H1 (cell line): Measurements from ENCODE around the gene C17orf107. TPM values are rescaled to one million over a fixed set of nuclear protein-coding genes. Genes with fewer than 3 reads are reported as not detected.

Experiments
- CBX8 ChIP-seq: fragments of 300-800, 300-1000 bp; sonication (generic); IDR thresholded peaks from 2 replicates; pipeline ENCODE4 v1.7.1; 2016; ENCODE audit warnings: low read depth, low read length, borderline replicate concordance
- HDAC6 ChIP-seq: IDR thresholded peaks from one replicate; pipeline ENCODE4 v1.7.1; 2012; ENCODE audit warnings: low read depth, mild to moderate bottlenecking, inconsistent platforms, low read length, moderate library complexity
- KDM5A ChIP-seq: fragments of 200-600 bp; IDR thresholded peaks from 2 replicates; pipeline ENCODE4 v1.7.1; 2012; ENCODE audit warnings: mild to moderate bottlenecking, low read length, inconsistent platforms, mixed read lengths
- polyA plus RNA-seq, 7 experiments: library from polyadenylated mRNA; depleted of rRNA in 3 of 7; stranded (reverse) in 5 of 7; unstranded in 2 of 7; fragments of >200 nt in 5 of 7; fragments of 200-250 nt in 2 of 7; gene quantifications; 1 replicate in 5 of 7; 2 replicates in 1 of 7; 4 replicates in 1 of 7; pipeline versions ENCODE4 v1.2.1 to v1.2.3, GENCODE V29; 2011 to 2013; ENCODE audit warnings: missing spikeins in 2 of 7, mixed read lengths in 2 of 7
- total RNA-seq: library from RNA; stranded (reverse); fragmentation: NEBNext Ultra II Directional; extraction: Animal tissue kit (Norgen Biotek cat#: 25700); gene quantifications from 2 replicates; pipeline ENCODE4 v1.2.1, GENCODE V29; 2021
- TF ChIP-seq, protein P1 (sequence below): fragments of 300-600 bp; sonication (generic); IDR thresholded peaks from 2 replicates; pipeline ENCODE4 v1.7.1; 2012; ENCODE audit warnings: low read length, moderate library complexity, mild to moderate bottlenecking, inconsistent platforms; ENCODE audit not compliant: insufficient replicate concordance

Gene C17orf107
- total and polyA plus RNA-seq, 2 of the 8 experiments (the other 6 are each of a cell fraction or from before 2014, with no cell fraction given), result 0.39 to 0.45 TPM

DNA sequence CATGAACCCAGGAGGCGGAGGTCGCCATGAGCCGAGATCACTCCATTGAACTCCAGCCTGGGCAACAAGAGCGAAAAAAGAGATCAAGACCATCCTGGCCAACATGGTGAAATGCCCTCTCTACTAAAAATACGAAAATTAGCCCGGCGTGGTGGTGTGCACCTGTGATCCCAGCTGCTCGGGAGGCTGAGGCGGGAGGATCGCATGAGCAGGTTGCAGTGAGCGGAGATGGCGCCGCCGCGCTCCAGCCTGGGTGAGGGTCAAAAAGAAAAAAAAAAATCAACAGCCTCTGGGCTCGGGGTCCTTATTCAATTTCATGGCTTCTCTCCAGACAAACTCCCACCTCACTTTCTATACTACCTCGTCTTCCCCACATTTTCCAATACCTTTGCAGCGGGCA is 29.5 kb downstream of the C17orf107 start (continued):
- TF ChIP-seq, protein P1, sequence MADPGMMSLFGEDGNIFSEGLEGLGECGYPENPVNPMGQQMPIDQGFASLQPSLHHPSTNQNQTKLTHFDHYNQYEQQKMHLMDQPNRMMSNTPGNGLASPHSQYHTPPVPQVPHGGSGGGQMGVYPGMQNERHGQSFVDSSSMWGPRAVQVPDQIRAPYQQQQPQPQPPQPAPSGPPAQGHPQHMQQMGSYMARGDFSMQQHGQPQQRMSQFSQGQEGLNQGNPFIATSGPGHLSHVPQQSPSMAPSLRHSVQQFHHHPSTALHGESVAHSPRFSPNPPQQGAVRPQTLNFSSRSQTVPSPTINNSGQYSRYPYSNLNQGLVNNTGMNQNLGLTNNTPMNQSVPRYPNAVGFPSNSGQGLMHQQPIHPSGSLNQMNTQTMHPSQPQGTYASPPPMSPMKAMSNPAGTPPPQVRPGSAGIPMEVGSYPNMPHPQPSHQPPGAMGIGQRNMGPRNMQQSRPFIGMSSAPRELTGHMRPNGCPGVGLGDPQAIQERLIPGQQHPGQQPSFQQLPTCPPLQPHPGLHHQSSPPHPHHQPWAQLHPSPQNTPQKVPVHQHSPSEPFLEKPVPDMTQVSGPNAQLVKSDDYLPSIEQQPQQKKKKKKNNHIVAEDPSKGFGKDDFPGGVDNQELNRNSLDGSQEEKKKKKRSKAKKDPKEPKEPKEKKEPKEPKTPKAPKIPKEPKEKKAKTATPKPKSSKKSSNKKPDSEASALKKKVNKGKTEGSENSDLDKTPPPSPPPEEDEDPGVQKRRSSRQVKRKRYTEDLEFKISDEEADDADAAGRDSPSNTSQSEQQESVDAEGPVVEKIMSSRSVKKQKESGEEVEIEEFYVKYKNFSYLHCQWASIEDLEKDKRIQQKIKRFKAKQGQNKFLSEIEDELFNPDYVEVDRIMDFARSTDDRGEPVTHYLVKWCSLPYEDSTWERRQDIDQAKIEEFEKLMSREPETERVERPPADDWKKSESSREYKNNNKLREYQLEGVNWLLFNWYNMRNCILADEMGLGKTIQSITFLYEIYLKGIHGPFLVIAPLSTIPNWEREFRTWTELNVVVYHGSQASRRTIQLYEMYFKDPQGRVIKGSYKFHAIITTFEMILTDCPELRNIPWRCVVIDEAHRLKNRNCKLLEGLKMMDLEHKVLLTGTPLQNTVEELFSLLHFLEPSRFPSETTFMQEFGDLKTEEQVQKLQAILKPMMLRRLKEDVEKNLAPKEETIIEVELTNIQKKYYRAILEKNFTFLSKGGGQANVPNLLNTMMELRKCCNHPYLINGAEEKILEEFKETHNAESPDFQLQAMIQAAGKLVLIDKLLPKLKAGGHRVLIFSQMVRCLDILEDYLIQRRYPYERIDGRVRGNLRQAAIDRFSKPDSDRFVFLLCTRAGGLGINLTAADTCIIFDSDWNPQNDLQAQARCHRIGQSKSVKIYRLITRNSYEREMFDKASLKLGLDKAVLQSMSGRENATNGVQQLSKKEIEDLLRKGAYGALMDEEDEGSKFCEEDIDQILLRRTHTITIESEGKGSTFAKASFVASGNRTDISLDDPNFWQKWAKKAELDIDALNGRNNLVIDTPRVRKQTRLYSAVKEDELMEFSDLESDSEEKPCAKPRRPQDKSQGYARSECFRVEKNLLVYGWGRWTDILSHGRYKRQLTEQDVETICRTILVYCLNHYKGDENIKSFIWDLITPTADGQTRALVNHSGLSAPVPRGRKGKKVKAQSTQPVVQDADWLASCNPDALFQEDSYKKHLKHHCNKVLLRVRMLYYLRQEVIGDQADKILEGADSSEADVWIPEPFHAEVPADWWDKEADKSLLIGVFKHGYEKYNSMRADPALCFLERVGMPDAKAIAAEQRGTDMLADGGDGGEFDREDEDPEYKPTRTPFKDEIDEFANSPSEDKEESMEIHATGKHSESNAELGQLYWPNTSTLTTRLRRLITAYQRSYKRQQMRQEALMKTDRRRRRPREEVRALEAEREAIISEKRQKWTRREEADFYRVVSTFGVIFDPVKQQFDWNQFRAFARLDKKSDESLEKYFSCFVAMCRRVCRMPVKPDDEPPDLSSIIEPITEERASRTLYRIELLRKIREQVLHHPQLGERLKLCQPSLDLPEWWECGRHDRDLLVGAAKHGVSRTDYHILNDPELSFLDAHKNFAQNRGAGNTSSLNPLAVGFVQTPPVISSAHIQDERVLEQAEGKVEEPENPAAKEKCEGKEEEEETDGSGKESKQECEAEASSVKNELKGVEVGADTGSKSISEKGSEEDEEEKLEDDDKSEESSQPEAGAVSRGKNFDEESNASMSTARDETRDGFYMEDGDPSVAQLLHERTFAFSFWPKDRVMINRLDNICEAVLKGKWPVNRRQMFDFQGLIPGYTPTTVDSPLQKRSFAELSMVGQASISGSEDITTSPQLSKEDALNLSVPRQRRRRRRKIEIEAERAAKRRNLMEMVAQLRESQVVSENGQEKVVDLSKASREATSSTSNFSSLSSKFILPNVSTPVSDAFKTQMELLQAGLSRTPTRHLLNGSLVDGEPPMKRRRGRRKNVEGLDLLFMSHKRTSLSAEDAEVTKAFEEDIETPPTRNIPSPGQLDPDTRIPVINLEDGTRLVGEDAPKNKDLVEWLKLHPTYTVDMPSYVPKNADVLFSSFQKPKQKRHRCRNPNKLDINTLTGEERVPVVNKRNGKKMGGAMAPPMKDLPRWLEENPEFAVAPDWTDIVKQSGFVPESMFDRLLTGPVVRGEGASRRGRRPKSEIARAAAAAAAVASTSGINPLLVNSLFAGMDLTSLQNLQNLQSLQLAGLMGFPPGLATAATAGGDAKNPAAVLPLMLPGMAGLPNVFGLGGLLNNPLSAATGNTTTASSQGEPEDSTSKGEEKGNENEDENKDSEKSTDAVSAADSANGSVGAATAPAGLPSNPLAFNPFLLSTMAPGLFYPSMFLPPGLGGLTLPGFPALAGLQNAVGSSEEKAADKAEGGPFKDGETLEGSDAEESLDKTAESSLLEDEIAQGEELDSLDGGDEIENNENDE, result no peak
- TF ChIP-seq HDAC6 (no peak), CBX8 (no peak), KDM5A (no peak)
- TF ChIP-seq, all 59 proteins: peak for 0
